ENCODE data around the gene SPOCK1. TPM values are rescaled to one million over a fixed set of nuclear protein-coding genes. Genes with fewer than 3 reads are reported as not detected.

Gene SPOCK1
- total RNA-seq, 1 experiment from 2014 or later = 4.0 TPM

GRCh38 chr5:137176609-137177008 lies 322.5 kb downstream of the SPOCK1 start:
- TF ChIP-seq CTCF (conservative IDR thresholded peaks at IDR 0.05; ENCODE audit: low read depth, low read length) = no peak
- no peak for TF ChIP-seq EZH2 (IDR thresholded peaks at IDR 0.05; ENCODE audit: borderline replicate concordance, low read depth, low read length, poor library complexity, severe bottlenecking)
- Histone ChIP-seq H3K4me1 (ENCODE audit: insufficient read depth, low read length, poor library complexity, severe bottlenecking) (no peaks in the 10 kb centered on the region), H3K9me3 (ENCODE audit: low read depth, low read length, poor library complexity, severe bottlenecking) (no peaks in the 10 kb centered on the region), H3K27me3 (replicated peaks; ENCODE audit: insufficient read depth, low read depth, low read length, poor library complexity) (peaks cover 31% of the 10 kb centered on the region), H3K27ac (ENCODE audit: low read depth, low read length, poor library complexity, severe bottlenecking) (no peak overlapping the region), H3K4me3 (ENCODE audit: low read depth, low read length, poor library complexity, severe bottlenecking) (no peak overlapping the region), H3K36me3 (ENCODE audit: insufficient read depth, low read length, poor library complexity, severe bottlenecking) (no peaks in the 10 kb centered on the region)
- ChIA-PET POLR2A (ENCODE audit: low non-redundant PET) (no interaction called here), CTCF (no interaction called here)
- intact Hi-C loops (cut with micrococcal nuclease; ENCODE audit: unreplicated experiment) = no loop called here
- no TSS peak for BruUV-seq (replicated peaks)
- no peak for DNase-seq (ENCODE audit: low spot score)

GRCh38 chr5:137176126-137176525 lies 323.0 kb downstream of the SPOCK1 start:
- Histone ChIP-seq H3K4me3 (ENCODE audit: low read depth, low read length, poor library complexity, severe bottlenecking) (no peak overlapping the region), H3K9me3 (ENCODE audit: low read depth, low read length, poor library complexity, severe bottlenecking) (no peaks in the 10 kb centered on the region), H3K27ac (ENCODE audit: low read depth, low read length, poor library complexity, severe bottlenecking) (no peak overlapping the region), H3K27me3 (replicated peaks; ENCODE audit: insufficient read depth, low read depth, low read length, poor library complexity) (peaks cover 31% of the 10 kb centered on the region), H3K4me1 (ENCODE audit: insufficient read depth, low read length, poor library complexity, severe bottlenecking) (no peaks in the 10 kb centered on the region), H3K36me3 (ENCODE audit: insufficient read depth, low read length, poor library complexity, severe bottlenecking) (no peaks in the 10 kb centered on the region)
- BruUV-seq (replicated peaks) = no TSS peak
- TF ChIP-seq EZH2 (IDR thresholded peaks at IDR 0.05; ENCODE audit: borderline replicate concordance, low read depth, low read length, poor library complexity, severe bottlenecking) (no peak), CTCF (conservative IDR thresholded peaks at IDR 0.05; ENCODE audit: low read depth, low read length) (no peak)
- ChIA-PET POLR2A (ENCODE audit: low non-redundant PET) (no interaction called here), CTCF (no interaction called here)
- DNase-seq (ENCODE audit: low spot score) = no peak
- intact Hi-C loops (cut with micrococcal nuclease; ENCODE audit: unreplicated experiment) = no loop called here

GRCh38 chr5:137174196-137174595 lies 324.9 kb downstream of the SPOCK1 start:
- Histone ChIP-seq H3K27ac (ENCODE audit: low read depth, low read length, poor library complexity, severe bottlenecking) (no peak overlapping the region), H3K9me3 (ENCODE audit: low read depth, low read length, poor library complexity, severe bottlenecking) (no peaks in the 10 kb centered on the region), H3K36me3 (ENCODE audit: insufficient read depth, low read length, poor library complexity, severe bottlenecking) (no peaks in the 10 kb centered on the region), H3K4me1 (ENCODE audit: insufficient read depth, low read length, poor library complexity, severe bottlenecking) (no peaks in the 10 kb centered on the region), H3K27me3 (replicated peaks; ENCODE audit: insufficient read depth, low read depth, low read length, poor library complexity) (peaks cover 31% of the 10 kb centered on the region), H3K4me3 (ENCODE audit: low read depth, low read length, poor library complexity, severe bottlenecking) (no peak overlapping the region)
- intact Hi-C loops (cut with micrococcal nuclease; ENCODE audit: unreplicated experiment) = no loop called here
- BruUV-seq (replicated peaks) = no TSS peak
- ChIA-PET POLR2A (ENCODE audit: low non-redundant PET) (no interaction called here), CTCF (no interaction called here)
- no peak for DNase-seq (ENCODE audit: low spot score)
- TF ChIP-seq CTCF (conservative IDR thresholded peaks at IDR 0.05; ENCODE audit: low read depth, low read length) = no peak
- no peak for TF ChIP-seq EZH2 (IDR thresholded peaks at IDR 0.05; ENCODE audit: borderline replicate concordance, low read depth, low read length, poor library complexity, severe bottlenecking)

Data from A673 (cell line).